Astrocyte (in vitro differentiated cells and primary cell): ENCODE results near the gene FLT3. TPM values are rescaled to one million over a fixed set of nuclear protein-coding genes. Genes with fewer than 3 reads are reported as not detected.
"Not testable (repeated sequence)": the region's sequence is repeated elsewhere in the genome, so short reads cannot be mapped to it uniquely, and the experiment has no call there.

Source experiments
- DNase-seq: peaks from one replicate; pipeline ENCODE4 v3.0.0-alpha.2; 2010; ENCODE audit warnings: low read depth
- FAIRE-seq: peaks from 2 replicates; lab custom pipeline; 2011; peaks lifted over from hg19 to GRCh38; lab: Jason Lieb, UNC
- H2AFZ ChIP-seq: 2 replicates; pipeline ENCODE4 v1.6.0; 2012; ENCODE audit warnings: low read depth, low read length, inconsistent platforms
- H3K27ac ChIP-seq: 2 replicates; pipeline ENCODE4 v1.5.1; 2011; ENCODE audit warnings: low read depth, low read length, inconsistent platforms
- H3K27me3 ChIP-seq: 2 replicates; pipeline ENCODE4 v1.6.0; 2011; ENCODE audit warnings: low read length, inconsistent platforms; ENCODE audit not compliant: insufficient read depth
- H3K36me3 ChIP-seq: 2 replicates; pipeline ENCODE4 v1.5.1; 2011; ENCODE audit warnings: low read length, inconsistent platforms; ENCODE audit not compliant: insufficient read depth
- H3K4me1 ChIP-seq: 2 replicates; pipeline ENCODE4 v1.5.1; 2011; ENCODE audit warnings: low read length, inconsistent platforms; ENCODE audit not compliant: insufficient read depth
- H3K4me2 ChIP-seq: 2 replicates; pipeline ENCODE4 v1.6.0; 2012; ENCODE audit warnings: low read length, inconsistent platforms
- H3K4me3 ChIP-seq: 2 replicates; pipeline ENCODE4 v1.5.1; 2011; ENCODE audit warnings: low read depth, mild to moderate bottlenecking, low read length, inconsistent platforms; ENCODE audit not compliant: insufficient read depth
- H3K79me2 ChIP-seq: 2 replicates; pipeline ENCODE4 v1.6.0; 2012; ENCODE audit warnings: mild to moderate bottlenecking, low read length, inconsistent platforms; ENCODE audit not compliant: insufficient read depth
- H3K9ac ChIP-seq: 2 replicates; pipeline ENCODE4 v1.6.0; 2012; ENCODE audit warnings: mild to moderate bottlenecking, low read length, inconsistent platforms
- H3K9me3 ChIP-seq: 2 replicates; pipeline ENCODE4 v1.5.1; 2012; ENCODE audit warnings: low read depth, mild to moderate bottlenecking, low read length, inconsistent platforms; ENCODE audit not compliant: insufficient read depth
- H4K20me1 ChIP-seq: 2 replicates; pipeline ENCODE4 v1.6.0; 2012; ENCODE audit warnings: low read length, inconsistent platforms; ENCODE audit not compliant: insufficient read depth
- H3K27ac Mint-ChIP-seq: one replicate; pipeline ENCODE4 v1.8.0; 2021; ENCODE audit warnings: mild to moderate bottlenecking, mixed read lengths; ENCODE audit not compliant: unreplicated experiment
- H3K27me3 Mint-ChIP-seq: one replicate; pipeline ENCODE4 v1.8.0; 2021; ENCODE audit warnings: low read depth, mixed read lengths; ENCODE audit not compliant: unreplicated experiment
- H3K36me3 Mint-ChIP-seq: one replicate; pipeline ENCODE4 v1.8.0; 2021; ENCODE audit warnings: low read depth, mixed read lengths; ENCODE audit not compliant: unreplicated experiment
- H3K4me1 Mint-ChIP-seq: one replicate; pipeline ENCODE4 v1.8.0; 2021; ENCODE audit warnings: low read depth, mixed read lengths; ENCODE audit not compliant: unreplicated experiment
- H3K4me3 Mint-ChIP-seq: one replicate; pipeline ENCODE4 v1.8.0; 2021; ENCODE audit warnings: mild to moderate bottlenecking, moderate library complexity, mixed read lengths; ENCODE audit not compliant: unreplicated experiment
- H3K9me3 Mint-ChIP-seq: one replicate; pipeline ENCODE4 v1.8.0; 2021; ENCODE audit warnings: mild to moderate bottlenecking, mixed read lengths; ENCODE audit not compliant: unreplicated experiment
- EZH2 ChIP-seq: IDR thresholded peaks from 2 replicates; pipeline ENCODE4 v1.6.1; 2012; ENCODE audit warnings: mild to moderate bottlenecking, low read length, inconsistent platforms; ENCODE audit not compliant: insufficient read depth
- total RNA-seq: library from RNA; stranded (reverse); gene quantifications from 2 replicates; pipeline ENCODE4 v1.2.1, GENCODE V29; 2021
- TF ChIP-seq, protein P1 (sequence below): IDR thresholded peaks from 2 replicates; pipeline ENCODE4 v1.5.1; 2011; ENCODE audit warnings: low read depth, mild to moderate bottlenecking, inconsistent platforms, low read length, moderate library complexity; ENCODE audit not compliant: insufficient read depth

The FLT3 gene
- total RNA-seq, 1 donor from 2014 or later: not detected

DNA sequence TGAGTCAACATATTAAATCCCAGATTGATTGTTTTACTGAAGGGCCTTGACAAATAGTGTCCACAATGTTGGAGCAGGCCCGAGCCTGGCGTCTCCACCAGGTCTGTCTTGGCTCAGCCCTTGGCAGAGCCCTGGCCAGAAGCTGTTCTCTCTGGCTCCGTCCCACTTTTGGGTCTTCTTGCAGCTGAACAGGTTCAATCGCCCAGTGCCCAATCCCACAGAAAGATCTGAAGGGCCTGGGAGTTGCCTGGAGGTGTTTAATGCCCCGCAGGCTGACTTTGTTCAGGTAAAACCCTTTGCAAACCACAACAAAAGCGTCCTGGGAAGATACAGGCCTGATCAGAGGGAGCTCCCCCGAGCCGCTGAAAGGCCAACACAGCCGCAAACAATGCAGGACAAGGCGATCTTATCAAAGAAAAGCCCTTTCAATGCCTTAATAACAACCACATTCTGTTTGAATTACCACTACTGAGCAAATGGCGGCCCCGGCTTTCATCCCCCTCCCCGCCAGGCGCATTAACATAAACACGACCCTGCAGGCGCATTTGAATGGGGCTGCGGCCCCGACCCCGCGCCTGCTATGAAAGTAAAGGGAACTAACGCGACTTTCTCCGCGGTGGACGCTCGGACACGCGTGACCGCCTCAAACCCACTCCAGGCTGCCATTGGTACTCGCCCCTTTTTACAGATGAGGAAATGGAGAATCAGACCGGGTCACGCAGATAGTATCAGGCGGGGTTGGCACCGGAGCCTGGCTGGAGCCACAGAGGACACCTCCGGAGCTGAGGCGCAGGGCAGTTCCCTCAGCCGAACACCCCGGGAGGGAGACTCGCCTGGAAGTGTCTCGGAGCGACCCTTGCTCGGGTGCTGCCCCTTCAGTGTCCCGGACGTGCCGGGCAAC, 134.4 kb downstream of the FLT3 start:
- peak; percentile 93 for TF ChIP-seq EZH2
- TF ChIP-seq, protein P1, sequence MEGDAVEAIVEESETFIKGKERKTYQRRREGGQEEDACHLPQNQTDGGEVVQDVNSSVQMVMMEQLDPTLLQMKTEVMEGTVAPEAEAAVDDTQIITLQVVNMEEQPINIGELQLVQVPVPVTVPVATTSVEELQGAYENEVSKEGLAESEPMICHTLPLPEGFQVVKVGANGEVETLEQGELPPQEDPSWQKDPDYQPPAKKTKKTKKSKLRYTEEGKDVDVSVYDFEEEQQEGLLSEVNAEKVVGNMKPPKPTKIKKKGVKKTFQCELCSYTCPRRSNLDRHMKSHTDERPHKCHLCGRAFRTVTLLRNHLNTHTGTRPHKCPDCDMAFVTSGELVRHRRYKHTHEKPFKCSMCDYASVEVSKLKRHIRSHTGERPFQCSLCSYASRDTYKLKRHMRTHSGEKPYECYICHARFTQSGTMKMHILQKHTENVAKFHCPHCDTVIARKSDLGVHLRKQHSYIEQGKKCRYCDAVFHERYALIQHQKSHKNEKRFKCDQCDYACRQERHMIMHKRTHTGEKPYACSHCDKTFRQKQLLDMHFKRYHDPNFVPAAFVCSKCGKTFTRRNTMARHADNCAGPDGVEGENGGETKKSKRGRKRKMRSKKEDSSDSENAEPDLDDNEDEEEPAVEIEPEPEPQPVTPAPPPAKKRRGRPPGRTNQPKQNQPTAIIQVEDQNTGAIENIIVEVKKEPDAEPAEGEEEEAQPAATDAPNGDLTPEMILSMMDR: no peak
- H3K4me3 Mint-ChIP-seq: no peak overlapping the region
- Histone ChIP-seq H3K4me3 (no peak overlapping the region), H3K9ac (no peak overlapping the region), H3K79me2 (no peaks in the 10 kb centered on the region), H3K9me3 (no peaks in the 10 kb centered on the region), H3K36me3 (no peaks in the 10 kb centered on the region), H3K27ac (no peak overlapping the region), H3K4me2 (no peak overlapping the region), H2AFZ (no peak overlapping the region), H3K4me1 (no peaks in the 10 kb centered on the region), H3K27me3 (peaks cover 94% of the 10 kb centered on the region), H4K20me1 (no peaks in the 10 kb centered on the region)
- FAIRE-seq (no peak), DNase-seq (no peak)
- H3K36me3 Mint-ChIP-seq: peaks cover 3% of the 10 kb centered on the region
- peak overlapping the region; percentile 26 for H3K27ac Mint-ChIP-seq
- H3K27me3 Mint-ChIP-seq: peaks cover 83% of the 10 kb centered on the region
- peaks cover 13% of the 10 kb centered on the region for H3K9me3 Mint-ChIP-seq
- peaks cover 1% of the 10 kb centered on the region for H3K4me1 Mint-ChIP-seq

DNA sequence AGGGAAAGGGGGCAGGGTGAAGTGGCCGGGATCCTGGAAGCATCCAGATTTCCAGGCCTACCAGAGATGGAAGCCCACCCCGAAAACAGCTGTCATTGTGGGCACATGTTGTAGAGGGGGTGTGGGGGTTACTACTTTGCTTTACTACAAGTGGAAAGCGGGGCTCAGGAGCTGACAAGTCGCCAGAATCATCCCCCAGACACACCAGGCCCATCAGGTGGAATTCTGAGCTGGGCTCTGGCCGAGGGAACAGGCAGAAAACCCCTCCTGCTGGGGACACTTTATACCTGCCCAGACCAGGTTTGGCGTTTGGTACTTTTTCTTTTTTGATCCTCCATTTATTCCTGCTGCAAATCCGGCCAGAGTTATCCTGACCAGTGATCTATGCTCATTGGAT, 135.0 kb downstream of the FLT3 start:
- H3K27ac ChIP-seq: no peak overlapping the region
- TF ChIP-seq EZH2: no peak
- TF ChIP-seq, protein P1: no peak
- H3K4me2 ChIP-seq: no peak overlapping the region
- no peaks in the 10 kb centered on the region for H3K36me3 Mint-ChIP-seq
- no peaks in the 10 kb centered on the region for H3K36me3 ChIP-seq
- peaks cover 79% of the 10 kb centered on the region for H3K27me3 Mint-ChIP-seq
- H3K79me2 ChIP-seq: no peaks in the 10 kb centered on the region
- H3K4me3 ChIP-seq: no peak overlapping the region
- H3K9me3 Mint-ChIP-seq: peaks cover 13% of the 10 kb centered on the region
- no peak overlapping the region for H2AFZ ChIP-seq
- H3K4me1 Mint-ChIP-seq: peaks cover 1% of the 10 kb centered on the region
- no peak overlapping the region for H3K27ac Mint-ChIP-seq
- H3K4me3 Mint-ChIP-seq: no peak overlapping the region
- H4K20me1 ChIP-seq: no peaks in the 10 kb centered on the region
- no peak overlapping the region for H3K9ac ChIP-seq
- DNase-seq: no peak
- FAIRE-seq: no peak
- no peaks in the 10 kb centered on the region for H3K9me3 ChIP-seq
- peaks cover 93% of the 10 kb centered on the region for H3K27me3 ChIP-seq
- H3K4me1 ChIP-seq: peaks cover 3% of the 10 kb centered on the region

DNA sequence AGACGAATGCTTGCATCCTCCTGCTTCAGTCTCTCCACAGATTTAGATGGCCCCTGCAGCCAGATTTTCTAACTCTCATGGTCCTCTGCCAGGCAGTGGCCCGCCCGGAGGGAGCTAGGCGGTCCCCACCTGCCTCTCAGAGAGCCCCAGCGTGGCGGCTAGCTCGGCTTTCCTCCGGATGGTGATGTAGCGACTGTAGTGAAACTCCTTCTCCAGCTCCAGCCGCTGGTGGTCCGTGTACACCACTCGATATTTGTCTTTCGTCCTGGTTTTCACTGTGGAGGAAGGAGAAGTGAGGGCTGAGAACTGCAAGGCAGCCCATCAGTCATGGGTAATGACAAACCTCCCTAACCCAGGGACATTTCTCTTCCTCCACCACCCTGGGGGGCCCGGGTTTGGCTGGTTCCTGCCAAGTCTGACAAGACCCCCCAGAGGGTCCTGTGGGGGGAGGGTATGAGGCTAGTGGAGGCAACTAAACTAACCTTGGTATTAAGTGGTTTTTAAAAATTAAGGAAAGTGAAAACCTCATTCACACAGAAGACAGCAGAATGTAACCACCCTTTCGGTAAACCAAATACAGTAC, 135.5 kb downstream of the FLT3 start:
- Mint-ChIP-seq H3K27ac (peak overlapping the region; percentile 58), H3K4me3 (no peak overlapping the region), H3K27me3 (peaks cover 81% of the 10 kb centered on the region), H3K9me3 (peaks cover 12% of the 10 kb centered on the region), H3K4me1 (peaks cover under 1% of the 10 kb centered on the region), H3K36me3 (no peaks in the 10 kb centered on the region)
- Histone ChIP-seq H2AFZ (no peak overlapping the region), H3K9ac (no peak overlapping the region), H3K79me2 (no peaks in the 10 kb centered on the region), H3K4me3 (no peak overlapping the region), H3K27ac (no peak overlapping the region), H3K9me3 (no peaks in the 10 kb centered on the region), H3K4me1 (peaks cover 3% of the 10 kb centered on the region), H4K20me1 (no peaks in the 10 kb centered on the region), H3K27me3 (peaks cover 94% of the 10 kb centered on the region), H3K36me3 (no peaks in the 10 kb centered on the region), H3K4me2 (no peak overlapping the region)
- no peak for FAIRE-seq
- DNase-seq: no peak
- TF ChIP-seq, protein P1: no peak
- no peak for TF ChIP-seq EZH2

DNA sequence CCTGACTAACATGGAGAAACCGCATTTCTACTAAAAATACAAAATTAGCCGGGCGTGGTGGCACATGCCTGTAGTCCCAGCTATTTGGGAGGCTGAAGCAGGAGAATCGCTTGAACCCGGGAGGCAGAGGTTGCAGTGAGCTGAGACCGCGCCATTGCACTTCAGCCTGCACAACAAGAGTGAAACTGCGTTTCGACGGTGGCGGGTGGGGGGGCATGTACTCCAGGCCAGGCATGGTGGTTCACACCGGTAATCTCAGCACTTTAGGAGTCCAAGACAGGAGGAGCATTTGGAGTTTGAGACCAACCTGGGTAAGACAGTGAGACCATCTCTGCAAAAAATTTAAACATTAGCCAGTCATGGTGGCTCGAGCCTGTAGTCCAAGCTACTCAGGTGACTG, 136.2 kb downstream of the FLT3 start:
- H3K27ac Mint-ChIP-seq, H3K36me3 Mint-ChIP-seq, H3K4me1 ChIP-seq, H3K9ac ChIP-seq, H3K27ac ChIP-seq, H3K4me3 Mint-ChIP-seq, FAIRE-seq, DNase-seq, H3K4me3 ChIP-seq, H3K9me3 Mint-ChIP-seq, H3K4me2 ChIP-seq, H4K20me1 ChIP-seq, H2AFZ ChIP-seq, H3K36me3 ChIP-seq, H3K79me2 ChIP-seq, H3K4me1 Mint-ChIP-seq, H3K9me3 ChIP-seq: not testable (repeated sequence)
- H3K27me3 ChIP-seq: peaks cover 94% of the 10 kb centered on the region
- H3K27me3 Mint-ChIP-seq: peaks cover 80% of the 10 kb centered on the region
